HG03135 (cell line): ENCODE results near the gene EFCAB5.
"Not testable (repeated sequence)": the region's sequence is repeated elsewhere in the genome, so short reads cannot be mapped to it uniquely, and the experiment has no call there.

Experiments
- ATAC-seq: cut with Tn5 transposase; IDR thresholded peaks from one replicate; pipeline ENCODE4 v1.9.1; 2021; ENCODE audit warnings: mild to moderate bottlenecking, moderate library complexity; ENCODE audit not compliant: unreplicated experiment

The EFCAB5 gene

DNA sequence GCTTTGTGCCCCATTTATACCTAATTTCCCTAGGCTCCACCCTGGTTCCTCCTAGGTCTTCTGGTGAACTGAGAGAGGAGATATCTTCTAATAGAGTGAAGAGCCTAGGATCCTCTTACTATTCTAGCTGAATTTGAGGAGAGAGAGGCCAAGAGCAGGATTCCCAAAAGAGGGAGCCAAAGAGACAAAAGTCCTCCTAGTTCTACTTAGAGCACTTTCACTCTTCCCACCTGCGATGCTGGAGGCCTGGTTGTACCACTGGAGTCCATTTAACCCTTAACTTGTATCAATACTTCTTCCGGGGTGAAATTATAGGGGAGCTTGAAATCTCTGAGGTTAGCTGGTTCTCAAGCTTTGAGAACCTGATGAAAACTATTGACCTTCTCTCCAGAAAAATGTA, 8.1 kb upstream of the EFCAB5 start:
- no peak for ATAC-seq

DNA sequence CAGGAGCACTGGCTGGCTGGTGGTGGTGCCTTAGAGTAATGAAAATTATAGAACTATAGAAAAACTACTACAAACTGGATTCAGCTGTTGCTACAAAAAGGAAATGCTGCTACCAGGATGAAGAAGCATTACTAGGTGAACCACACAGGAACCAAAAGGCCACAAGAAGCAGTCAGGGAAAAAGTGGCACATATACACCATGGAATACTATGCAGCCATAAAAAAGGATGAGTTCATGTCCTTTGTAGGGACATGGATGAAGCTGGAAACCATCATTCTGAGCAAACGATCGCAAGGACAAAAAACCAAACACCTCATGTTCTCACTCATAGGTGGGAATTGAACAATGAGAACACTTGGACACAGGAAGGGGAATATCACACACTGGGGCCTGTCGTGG, 5.5 kb upstream of the EFCAB5 start:
- not testable (repeated sequence) for ATAC-seq

DNA sequence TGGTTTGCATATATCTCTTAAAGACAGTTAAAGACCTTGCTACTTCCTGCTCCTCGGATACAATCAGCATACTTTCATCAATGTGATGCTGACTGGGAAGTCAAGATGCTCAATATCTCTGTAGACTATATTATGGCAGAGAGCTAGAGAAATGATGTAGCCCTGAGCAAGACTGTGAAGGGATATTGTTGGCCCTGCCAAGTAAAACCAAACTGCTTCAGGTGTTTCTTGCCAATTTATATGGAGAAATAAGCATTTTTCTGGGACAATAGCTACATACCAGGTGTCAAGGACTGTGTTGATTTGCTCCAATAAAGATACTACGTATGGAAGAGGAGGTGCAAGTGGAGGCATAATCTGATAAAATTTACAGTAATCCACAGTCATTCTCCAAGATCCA, 4.7 kb upstream of the EFCAB5 start:
- no peak for ATAC-seq

DNA sequence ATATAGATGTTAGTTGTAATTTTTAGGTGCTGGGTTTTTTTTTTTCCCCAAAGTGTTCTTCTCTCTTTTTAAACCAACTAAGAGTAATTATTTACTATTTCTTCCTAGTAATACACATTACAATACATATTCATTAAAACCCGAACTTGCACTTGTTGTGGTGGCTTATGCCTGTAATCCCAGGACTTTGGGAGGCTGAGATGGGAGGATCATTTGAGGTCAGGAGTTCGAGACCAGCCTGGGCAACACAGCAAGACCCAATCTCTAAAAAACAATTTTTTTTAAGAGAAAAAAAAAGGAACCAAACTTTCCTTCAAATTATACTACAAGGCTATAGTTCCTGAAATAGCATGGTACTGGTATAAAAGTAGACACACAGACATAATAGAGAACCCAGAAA, 3.8 kb downstream of the EFCAB5 start:
- no peak for ATAC-seq

DNA sequence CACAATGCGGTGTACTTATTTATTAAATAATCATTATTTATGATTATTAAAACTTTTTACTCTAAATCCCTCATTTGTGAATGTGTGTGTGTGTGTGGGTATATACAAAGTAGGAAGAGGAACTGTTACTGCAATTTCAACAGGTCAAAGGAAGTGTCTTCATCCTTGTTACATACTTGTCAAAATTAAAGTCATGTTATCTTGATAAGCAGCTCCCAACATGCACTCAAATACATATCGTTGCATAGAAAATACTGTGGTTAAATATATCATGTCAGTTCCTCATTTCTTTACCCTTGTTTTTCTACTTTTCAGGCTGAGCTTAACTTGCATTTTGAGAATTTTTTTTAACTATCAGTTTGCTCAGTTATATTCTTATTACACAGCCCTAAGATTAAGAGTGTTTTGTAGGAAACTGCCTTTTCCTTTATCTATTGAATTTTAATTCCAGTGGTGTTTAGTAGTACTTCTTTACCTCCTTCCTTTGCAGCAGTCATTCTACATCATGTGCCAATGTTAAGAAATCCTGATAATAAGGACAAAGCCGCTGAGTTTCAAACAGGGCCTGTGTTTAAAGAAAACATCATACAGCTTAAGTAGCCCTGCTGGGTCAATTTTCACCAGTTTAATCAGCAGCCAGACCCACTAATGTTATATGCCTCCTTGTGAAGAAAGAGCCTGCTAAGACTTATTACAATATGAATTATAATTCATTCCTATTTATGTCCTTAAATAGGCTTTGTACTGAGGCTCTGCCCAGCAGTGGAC, 7.2 kb downstream of the EFCAB5 start:
- no peak for ATAC-seq

DNA sequence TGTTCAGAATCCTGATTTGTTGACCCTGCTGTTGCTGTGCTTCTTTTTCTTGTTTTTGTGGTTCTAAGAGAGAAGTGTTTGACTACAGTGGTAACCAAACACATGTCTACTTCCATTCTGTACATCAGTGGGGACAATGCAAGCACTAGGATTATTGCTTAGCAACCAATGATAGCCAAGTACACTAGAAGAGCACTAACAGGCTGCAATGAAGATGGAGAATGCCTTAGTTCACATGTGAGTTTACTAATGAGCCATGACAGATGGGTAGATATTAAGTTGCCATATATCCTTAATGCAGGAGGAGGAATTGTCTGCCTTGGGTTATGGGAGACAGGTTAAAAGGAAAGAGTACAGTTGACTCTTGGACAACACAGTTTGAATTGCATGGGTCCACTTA, 8.3 kb downstream of the EFCAB5 start:
- no peak for ATAC-seq

DNA sequence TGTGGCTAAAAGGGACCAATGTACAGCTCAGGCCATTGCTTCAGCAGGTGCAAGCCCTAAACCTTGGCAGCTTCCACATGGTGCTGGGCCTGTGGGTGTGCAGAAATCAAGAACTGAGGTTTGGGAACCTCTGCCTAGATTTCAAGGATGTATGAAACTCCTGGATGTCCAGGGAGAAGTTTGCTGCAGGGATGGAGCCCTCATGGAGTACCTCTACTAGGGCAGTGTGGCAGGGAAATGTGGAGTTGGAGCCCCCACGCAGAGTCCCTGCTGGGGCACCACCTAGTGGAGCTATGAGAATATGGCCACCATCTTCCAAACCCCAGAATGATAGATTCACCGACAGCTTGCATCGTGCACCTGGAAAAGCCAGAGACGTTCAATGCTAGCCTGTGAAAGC, 13.0 kb downstream of the EFCAB5 start:
- no peak for ATAC-seq

DNA sequence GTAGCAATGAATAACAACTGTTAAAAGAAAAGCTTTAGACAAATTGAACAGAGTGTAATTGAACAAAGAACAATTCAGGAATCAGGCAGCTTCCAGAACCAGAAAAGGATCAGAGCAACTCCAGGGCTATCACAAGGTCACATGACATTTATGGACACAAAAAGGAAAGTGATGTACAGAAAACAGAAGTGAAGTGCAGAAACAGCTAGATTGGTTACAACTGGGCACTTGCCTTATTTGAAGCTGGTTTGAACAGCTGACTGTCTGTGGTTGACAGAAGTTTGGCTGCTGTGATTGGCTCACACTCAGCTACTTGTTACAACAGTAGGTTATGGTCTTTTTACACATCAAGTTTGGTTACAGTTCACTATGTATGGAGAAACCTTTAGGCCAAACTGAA, 14.8 kb downstream of the EFCAB5 start:
- no peak for ATAC-seq

DNA sequence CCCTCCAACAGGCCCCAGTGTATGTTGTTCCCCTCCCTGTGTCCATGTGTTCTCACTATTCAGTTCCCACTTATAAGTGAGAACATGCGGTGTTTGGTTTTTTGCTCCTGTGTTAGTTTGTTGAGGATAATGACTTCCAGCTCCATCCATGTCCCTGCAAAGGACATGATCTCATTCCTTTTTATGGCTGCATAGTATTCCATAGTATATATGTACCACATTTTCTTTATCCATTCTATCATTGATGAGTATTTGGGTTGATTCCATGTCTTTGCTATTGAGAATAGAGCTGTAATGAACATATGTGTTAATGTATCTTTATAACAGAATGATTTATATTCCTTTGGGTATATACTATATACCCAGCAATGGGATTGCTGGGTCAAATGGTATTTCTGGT, 16.1 kb downstream of the EFCAB5 start:
- ATAC-seq, result not testable (repeated sequence)

DNA sequence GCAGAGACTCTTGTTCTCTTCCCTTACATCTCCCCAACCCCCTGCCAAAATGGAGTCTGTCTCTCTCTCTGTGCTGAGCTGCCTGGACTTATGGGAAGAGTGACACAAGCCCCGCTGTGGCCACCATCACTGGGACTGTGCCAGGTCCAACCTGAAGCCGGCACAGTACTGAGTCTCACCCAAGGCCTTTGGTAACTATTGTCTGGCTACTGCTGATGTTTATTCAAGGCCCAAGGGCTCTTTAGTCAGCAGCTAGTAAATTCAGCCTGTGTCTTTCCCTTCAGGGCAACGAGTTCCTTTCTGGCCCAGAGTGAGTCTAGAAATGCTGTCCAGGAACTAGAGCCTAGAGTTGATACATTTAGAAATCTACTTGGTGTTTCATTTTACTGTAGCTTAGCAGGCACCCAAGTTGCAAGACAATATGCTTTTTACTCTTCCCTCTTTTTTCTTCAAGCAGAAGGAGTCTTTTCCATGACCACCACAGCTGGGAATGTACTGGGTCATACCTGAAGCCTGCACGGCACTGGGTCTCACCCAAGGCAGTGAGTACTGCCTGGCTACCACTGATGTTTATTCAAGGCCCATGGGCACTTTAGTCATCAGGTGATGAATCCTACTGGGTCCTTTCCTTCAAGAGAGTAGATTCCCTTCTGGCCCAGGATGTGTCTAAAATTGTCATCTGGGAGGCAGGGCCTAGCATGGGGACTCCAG, 17.7 kb downstream of the EFCAB5 start:
- ATAC-seq, result no peak

DNA sequence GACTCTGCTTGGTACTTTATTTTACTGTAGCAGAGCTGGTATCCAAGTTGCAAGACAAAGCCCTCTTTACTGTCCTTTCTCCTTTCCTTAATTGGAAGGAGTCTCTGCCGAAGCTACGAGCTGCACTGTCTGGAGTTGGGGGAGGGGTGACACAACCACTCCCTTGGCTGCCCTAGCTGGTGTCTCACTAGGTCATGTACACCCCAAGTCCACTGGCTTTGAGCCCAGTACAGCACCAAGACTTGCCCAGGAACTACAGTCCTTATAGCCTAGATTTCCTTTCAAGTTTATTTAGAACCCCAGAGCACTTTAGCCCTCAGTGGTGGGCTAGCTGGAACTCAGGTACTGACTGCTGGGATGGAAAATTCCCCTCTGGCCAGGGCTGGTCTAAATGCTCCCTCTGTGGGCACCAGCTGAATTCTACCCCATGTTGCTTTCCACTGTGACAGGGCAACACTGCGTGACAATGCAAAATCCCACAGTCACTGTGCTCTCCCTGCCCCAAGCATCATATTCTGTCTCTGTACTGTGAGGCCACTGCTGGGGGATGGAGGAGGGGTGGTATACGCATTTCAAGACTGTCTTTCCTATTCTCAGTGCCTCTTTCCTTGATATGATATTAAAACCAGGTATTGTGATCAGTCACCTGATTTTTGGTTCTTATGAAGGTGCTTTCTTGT, 18.4 kb downstream of the EFCAB5 start:
- no peak for ATAC-seq

DNA sequence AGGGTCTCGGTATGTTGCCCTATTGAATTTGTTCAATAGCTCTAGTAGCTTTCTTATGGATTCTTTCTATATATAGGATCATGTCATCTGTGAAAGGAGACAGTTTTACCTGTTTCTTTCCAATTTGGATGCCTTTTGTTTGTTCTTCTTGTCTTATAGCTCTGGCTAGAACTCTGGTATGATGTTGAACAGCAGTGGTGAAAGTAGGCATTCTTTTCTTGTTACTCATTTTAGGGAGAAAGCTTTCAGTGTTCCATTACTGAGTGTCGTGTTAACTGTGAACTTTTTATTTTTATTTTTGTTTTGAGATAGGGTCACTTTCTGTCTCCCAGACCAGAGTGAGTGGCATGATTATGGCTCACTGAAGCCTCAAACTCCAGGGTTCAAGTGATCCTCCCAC, 21.2 kb downstream of the EFCAB5 start:
- ATAC-seq, result no peak

DNA sequence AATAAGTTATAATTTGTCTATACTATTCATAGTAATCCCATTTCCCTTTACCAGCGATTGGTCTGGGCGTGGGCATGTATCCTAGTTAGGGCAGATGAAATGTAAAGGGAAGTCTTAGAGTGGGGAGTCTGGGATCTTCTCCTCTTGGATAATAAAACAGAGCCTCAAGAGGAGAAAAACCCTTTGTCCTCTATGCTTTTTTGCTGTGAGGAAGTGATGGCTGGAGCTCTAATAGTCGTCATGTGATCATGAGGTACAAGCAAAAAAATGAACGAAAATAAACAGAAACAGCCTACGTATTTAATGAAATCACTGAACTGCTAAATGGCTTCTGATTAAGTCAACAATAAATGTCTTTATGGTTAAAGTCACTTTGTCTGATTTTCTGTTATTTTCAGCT, 26.8 kb downstream of the EFCAB5 start:
- no peak for ATAC-seq

DNA sequence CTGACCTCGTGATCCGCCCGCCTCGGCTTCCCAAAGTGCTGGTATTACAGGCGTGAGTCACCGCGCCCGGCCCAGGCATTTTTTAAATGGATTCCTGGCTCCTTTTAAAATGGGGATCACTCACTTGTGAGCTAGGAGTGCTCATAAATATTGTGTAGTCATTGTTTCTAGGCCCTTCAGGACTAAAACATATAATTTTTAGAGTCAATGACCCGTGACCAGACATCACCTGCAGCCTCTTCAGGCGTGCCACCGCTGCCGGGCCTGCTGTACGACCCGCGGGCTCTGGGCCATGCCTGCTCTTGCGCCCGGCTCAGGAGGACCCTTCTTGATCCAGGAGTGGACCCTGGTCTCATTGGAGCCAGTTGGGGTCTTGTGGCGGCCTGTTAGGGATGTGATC, 30.8 kb downstream of the EFCAB5 start:
- ATAC-seq, result no peak

DNA sequence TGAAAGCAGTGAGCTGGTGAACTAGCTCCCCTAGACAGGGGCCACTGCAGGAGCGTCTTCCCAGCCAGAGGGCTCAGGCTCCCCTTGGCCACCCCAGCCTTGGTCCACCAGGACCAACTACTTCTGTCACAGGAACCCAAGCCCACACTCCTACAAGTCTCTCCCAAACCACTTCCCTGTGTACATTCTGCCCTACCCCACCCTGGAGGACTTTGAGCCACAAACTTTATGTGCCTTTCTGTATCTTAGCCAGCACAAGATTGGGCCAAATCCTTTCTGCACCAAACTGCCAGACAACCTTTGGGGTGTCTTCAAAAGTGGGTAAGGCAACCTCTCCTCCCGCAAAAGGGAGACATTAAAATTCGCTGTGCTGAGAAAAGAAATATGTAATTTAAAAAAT, 31.6 kb downstream of the EFCAB5 start:
- ATAC-seq, result no peak

DNA sequence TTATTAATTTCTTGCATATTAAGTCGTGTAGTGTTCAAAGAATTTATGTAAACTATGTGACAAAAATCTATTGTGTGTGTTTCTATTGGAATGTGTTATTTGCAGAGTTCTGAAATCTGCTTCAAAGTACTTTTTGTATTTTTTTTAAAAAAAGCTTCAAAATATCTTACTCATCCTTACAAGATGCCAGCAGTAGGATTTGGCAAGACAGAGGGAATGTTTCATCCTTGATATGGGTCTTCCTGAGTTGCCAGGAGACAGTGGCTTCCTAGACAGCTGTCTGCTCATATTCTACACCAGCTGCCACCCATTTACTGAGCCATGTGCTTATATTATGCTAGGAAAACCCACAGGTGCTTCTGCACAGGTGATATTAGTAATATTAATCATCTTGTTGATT, 36.4 kb downstream of the EFCAB5 start:
- no peak for ATAC-seq

DNA sequence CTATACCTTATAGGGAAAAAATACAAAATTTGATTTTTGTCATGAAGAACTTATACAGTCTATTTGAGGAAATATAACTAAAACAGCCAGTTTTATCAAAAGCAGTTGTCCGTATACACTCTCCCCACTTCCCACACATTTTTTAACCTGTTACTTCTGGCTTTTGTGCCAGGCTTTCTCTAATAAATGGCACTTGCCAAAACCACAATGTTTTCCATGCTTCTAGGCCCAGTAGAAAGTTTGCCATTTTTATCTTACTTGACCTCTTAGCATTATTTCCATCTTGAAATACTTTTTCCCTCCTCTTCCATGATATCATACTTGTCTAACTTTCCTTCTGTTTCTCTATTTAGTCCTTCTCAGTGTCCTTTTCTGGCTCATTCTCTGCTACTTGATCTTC, 38.8 kb downstream of the EFCAB5 start:
- no peak for ATAC-seq

DNA sequence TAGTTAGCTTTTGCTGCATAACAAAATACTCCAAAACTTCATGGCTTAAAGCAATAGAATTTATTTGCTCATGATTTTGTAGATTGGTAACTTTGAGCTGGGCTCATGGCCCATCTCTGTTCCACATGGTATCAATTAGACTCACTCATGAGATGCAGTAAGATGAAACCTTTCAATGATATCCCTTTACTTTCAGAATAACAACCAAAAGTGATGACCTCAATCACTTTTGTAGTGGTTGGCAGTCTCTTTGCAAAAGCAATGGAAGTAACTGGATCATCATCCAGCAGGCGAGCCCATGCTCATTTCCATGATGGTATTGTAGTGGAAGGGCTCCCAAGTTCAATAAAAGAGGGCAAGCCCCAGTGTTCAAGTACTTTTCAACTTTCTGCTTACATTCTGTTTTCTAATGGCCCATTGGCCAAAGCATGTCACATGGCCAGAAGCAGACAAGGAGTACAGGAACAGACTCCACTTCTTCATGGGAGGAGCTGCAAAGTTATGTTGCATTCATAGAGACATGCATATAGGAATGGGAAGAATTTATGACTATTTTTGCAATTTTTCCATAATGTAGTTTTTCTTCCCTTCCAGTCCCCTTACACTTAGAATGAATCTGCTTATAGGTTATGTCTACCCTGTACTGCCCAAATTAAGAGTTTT, 41.7 kb downstream of the EFCAB5 start:
- no peak for ATAC-seq

DNA sequence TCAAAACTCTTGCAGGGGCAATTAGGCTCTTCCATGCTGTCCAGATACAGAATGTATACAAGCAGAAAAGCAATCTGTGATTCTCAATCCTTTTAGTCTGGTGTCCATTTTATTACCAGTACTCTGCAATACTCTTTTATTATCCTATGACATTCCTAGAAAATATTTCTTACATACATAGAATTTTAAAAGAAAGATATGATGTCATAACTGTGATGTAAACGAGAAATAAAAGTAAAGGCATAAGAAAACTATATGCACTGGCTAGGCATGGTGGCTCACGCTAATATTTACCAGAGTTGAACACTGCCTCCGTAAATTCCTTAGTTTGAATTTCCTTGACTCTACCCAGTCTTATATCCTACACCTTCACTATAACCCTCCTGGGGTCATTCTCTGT, 55.0 kb downstream of the EFCAB5 start:
- no peak for ATAC-seq

DNA sequence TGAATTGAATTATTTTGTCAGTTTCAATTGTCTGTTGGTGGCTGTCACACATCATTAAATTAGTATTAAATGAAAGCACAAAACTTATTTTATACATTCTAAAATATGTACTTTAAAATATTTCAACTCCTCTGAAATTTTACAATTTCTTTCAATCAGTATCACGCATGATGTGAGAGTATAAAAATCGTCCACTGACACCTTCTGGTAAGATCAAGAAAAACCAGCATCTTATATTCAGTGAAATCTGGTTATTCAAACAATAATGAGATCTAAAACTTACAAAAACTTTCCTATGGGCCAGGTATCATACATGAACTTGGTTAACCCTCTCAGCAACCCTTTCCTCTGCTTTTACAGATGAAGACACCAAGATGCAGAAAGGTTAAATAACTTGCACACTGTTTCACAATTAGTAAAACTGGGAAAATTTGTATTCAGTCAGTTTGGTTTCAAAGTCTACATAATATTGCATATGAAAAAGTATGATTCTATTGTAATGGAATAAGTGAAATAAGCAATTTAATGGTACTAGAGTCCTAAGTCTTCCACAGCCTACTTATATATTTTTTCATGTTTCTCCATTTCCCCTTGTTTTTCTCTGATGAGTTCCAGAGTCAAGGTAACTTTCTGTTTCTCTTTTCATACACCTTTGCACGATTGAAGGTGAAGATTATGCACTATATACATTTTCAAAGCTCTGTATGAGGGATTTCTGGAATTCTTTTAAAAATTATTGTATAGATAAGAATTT, 58.7 kb downstream of the EFCAB5 start:
- ATAC-seq, result no peak

DNA sequence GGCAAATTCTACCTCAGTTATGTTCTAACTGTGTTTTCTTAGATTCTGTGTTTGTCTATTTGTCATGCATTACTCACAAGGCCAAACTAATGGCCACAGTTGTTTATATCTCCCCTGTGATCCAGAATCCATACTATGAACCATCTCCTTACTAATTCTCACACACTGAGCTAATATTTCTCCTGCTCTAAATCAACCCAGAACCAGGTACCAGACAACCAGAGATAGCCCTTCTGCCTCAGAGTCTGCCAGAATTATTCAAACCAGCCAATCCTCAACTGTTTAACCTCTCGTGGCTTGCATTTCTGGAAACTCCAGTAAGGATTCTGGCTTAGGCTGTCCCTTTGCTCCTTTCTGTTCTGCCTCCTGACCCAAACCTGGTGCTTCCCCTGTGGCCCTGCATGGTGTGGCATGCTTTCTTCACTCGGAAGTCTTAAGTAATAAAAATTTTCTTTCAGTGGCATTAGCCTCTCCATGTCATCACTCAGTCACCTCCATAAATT, 59.4 kb downstream of the EFCAB5 start:
- ATAC-seq, result no peak
